ENCODE measurements around the gene NEK8.

NEK8 gene

GRCh38 chr17:28744972-28745785, 16.6 kb downstream of the NEK8 start:
- FAIRE-seq: no peak
- DNase-seq (ENCODE audit: low spot score): peak; percentile 37

- no peak for FAIRE-seq
- peak; percentile 50 for DNase-seq (ENCODE audit: low spot score)
Observed at GRCh38 chr17:28745786-28746411, 17.3 kb downstream of the NEK8 start.

GRCh38 chr17:28746611-28747050, 18.0 kb downstream of the NEK8 start:
- DNase-seq (ENCODE audit: low spot score) (no peak), FAIRE-seq (no peak)

GRCh38 chr17:28747051-28747691, 18.6 kb downstream of the NEK8 start:
- FAIRE-seq: no peak
- no peak for DNase-seq (ENCODE audit: low spot score)

- DNase-seq (ENCODE audit: low spot score) (no peak), FAIRE-seq (no peak)
Observed at GRCh38 chr17:28747801-28748750, 19.5 kb downstream of the NEK8 start.

- FAIRE-seq: no peak
Observed at GRCh38 chr17:28748852-28749515, 20.4 kb downstream of the NEK8 start.

GRCh38 chr17:28749516-28750177, 21.1 kb downstream of the NEK8 start:
- no peak for DNase-seq (ENCODE audit: low spot score)
- FAIRE-seq: no peak

More at GRCh38 chr17:28748852-28749515, 20.4 kb downstream of the NEK8 start:
- DNase-seq (ENCODE audit: low spot score): no peak

GRCh38 chr17:28750178-28751047, 21.8 kb downstream of the NEK8 start:
- peak; percentile 82 for DNase-seq (ENCODE audit: low spot score)
- peak; percentile 68 for FAIRE-seq

GRCh38 chr17:28751600-28752366, 23.2 kb downstream of the NEK8 start:
- DNase-seq (ENCODE audit: low spot score) (no peak), FAIRE-seq (no peak)

- no peak for FAIRE-seq
- peak; percentile 46 for DNase-seq (ENCODE audit: low spot score)
Observed at GRCh38 chr17:28755486-28755885, 26.9 kb downstream of the NEK8 start.

GRCh38 chr17:28756049-28756804, 27.6 kb downstream of the NEK8 start:
- DNase-seq (ENCODE audit: low spot score): no peak
- FAIRE-seq: no peak

GRCh38 chr17:28758411-28759121, 30.0 kb downstream of the NEK8 start:
- no peak for DNase-seq (ENCODE audit: low spot score)
- FAIRE-seq: no peak

- no peak for FAIRE-seq
- no peak for DNase-seq (ENCODE audit: low spot score)
Observed at GRCh38 chr17:28759256-28759865, 30.8 kb downstream of the NEK8 start.

- no peak for FAIRE-seq
- DNase-seq (ENCODE audit: low spot score): no peak
Observed at GRCh38 chr17:28760601-28761562, 32.3 kb downstream of the NEK8 start.

GRCh38 chr17:28763137-28763799, 34.7 kb downstream of the NEK8 start:
- DNase-seq (ENCODE audit: low spot score) (no peak), FAIRE-seq (no peak)
